ENCODE data around the gene KCNJ12.
"Not testable (repeated sequence)": the region's sequence is repeated elsewhere in the genome, so short reads cannot be mapped to it uniquely, and the experiment has no call there.

Gene KCNJ12

GRCh38 chr17:21408224-21408623 is 32.1 kb downstream of the KCNJ12 start:
- not testable (repeated sequence) for DNase-seq (ENCODE audit: low spot score)

GRCh38 chr17:21408766-21409300 is 32.7 kb downstream of the KCNJ12 start:
- not testable (repeated sequence) for DNase-seq (ENCODE audit: low spot score)

- DNase-seq (ENCODE audit: low spot score), result not testable (repeated sequence)
These were observed 33.2 kb downstream of the KCNJ12 start for GRCh38 chr17:21409388-21409787.

- not testable (repeated sequence) for DNase-seq (ENCODE audit: low spot score)
These were observed 33.8 kb downstream of the KCNJ12 start for GRCh38 chr17:21409971-21410370.

- not testable (repeated sequence) for DNase-seq (ENCODE audit: low spot score)
These were observed 34.2 kb downstream of the KCNJ12 start for GRCh38 chr17:21410371-21410770.

GRCh38 chr17:21410906-21411678 is 34.9 kb downstream of the KCNJ12 start:
- not testable (repeated sequence) for DNase-seq (ENCODE audit: low spot score)

- not testable (repeated sequence) for DNase-seq (ENCODE audit: low spot score)
These were observed 35.6 kb downstream of the KCNJ12 start for GRCh38 chr17:21411679-21412205.

GRCh38 chr17:21412207-21412681 is 36.1 kb downstream of the KCNJ12 start:
- not testable (repeated sequence) for DNase-seq (ENCODE audit: low spot score)

- DNase-seq (ENCODE audit: low spot score), result not testable (repeated sequence)
These were observed 37.6 kb downstream of the KCNJ12 start for GRCh38 chr17:21413570-21414279.

GRCh38 chr17:21414616-21415015 is 38.5 kb downstream of the KCNJ12 start:
- DNase-seq (ENCODE audit: low spot score), result not testable (repeated sequence)

GRCh38 chr17:21415166-21415990 is 39.2 kb downstream of the KCNJ12 start:
- not testable (repeated sequence) for DNase-seq (ENCODE audit: low spot score)

GRCh38 chr17:21416471-21416981 is 40.4 kb downstream of the KCNJ12 start:
- not testable (repeated sequence) for DNase-seq (ENCODE audit: low spot score)

GRCh38 chr17:21417349-21417748 is 41.2 kb downstream of the KCNJ12 start:
- not testable (repeated sequence) for DNase-seq (ENCODE audit: low spot score)

- no peak for DNase-seq (ENCODE audit: low spot score)
These were observed 41.8 kb downstream of the KCNJ12 start for GRCh38 chr17:21417921-21418320.

- DNase-seq (ENCODE audit: low spot score), result no peak
These were observed 42.5 kb downstream of the KCNJ12 start for GRCh38 chr17:21418446-21419298.

GRCh38 chr17:21419299-21420239 is 43.4 kb downstream of the KCNJ12 start:
- no peak for DNase-seq (ENCODE audit: low spot score)

- DNase-seq (ENCODE audit: low spot score), result not testable (repeated sequence)
These were observed 44.4 kb downstream of the KCNJ12 start for GRCh38 chr17:21420503-21421090.

- not testable (repeated sequence) for DNase-seq (ENCODE audit: low spot score)
These were observed 45.5 kb downstream of the KCNJ12 start for GRCh38 chr17:21421421-21422310.
